ENCODE measurements around the gene IFT20.

IFT20 gene

DNA sequence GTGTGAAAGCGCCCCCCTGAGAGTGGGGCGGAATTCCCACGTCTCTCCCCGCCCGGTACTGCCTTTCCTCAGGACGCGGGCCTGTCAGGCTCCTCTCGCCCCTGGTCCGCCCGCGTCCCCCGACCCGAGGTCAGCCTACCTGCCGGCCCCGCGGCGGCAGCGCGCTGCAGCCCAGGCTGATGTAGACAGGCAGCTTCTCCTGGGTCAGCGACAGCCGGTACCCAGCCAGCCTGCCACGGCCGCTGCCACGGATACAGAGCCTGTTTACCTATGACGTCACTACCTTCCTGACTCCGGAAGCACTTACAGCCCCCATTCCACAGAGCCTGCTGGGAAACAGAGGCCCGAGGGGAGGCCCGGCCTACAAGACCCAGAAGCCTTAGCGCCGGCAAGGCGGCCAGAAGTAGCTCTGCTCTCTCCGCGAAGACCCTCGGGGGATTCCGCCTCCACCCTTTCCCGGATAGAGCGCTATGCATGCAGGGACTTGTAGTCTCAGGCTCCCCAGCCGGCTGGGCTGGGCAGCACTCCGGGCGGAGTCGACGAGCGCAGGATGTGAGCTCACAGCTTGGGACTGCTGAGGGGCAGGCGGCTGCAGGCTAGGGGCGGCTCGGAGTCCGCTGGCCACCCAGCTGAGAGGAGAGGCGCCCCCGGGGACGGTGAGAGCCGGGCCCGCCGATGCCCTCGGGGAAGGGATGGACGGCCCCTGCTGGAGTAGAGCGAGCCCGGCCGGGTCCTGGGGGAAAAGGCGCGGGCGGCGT, at the start of gene IFT20, which contains the start of gene TNFAIP1:
IFT20 (minus strand) TSS at position 272 of the 758 bp plus-strand sequence. CDS start 3,487 bp downstream, outside the sequence.
TNFAIP1 (plus strand) TSS at position 561 of the 758 bp plus-strand sequence. CDS start 3,761 bp downstream, outside the sequence.
- DNase-seq, result peak; percentile 99

DNA sequence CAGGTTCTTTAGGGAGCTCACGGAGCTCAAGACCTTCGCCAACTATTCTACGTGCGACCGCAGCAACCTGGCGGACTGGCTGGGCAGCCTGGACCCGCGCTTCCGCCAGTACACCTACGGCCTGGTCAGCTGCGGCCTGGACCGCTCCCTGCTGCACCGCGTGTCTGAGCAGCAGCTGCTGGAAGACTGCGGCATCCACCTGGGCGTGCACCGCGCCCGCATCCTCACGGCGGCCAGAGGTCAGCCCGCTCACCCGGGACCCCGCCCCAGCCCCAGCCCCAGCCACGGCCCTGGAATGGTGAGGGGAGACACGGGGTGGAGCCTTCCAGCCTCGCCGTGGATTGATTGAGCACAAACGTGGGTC, 49.7 kb upstream of the IFT20 start:
- no peak for DNase-seq

GRCh38 chr17:28384281-28385036, 49.2 kb upstream of the IFT20 start:
- DNase-seq, result no peak

DNA sequence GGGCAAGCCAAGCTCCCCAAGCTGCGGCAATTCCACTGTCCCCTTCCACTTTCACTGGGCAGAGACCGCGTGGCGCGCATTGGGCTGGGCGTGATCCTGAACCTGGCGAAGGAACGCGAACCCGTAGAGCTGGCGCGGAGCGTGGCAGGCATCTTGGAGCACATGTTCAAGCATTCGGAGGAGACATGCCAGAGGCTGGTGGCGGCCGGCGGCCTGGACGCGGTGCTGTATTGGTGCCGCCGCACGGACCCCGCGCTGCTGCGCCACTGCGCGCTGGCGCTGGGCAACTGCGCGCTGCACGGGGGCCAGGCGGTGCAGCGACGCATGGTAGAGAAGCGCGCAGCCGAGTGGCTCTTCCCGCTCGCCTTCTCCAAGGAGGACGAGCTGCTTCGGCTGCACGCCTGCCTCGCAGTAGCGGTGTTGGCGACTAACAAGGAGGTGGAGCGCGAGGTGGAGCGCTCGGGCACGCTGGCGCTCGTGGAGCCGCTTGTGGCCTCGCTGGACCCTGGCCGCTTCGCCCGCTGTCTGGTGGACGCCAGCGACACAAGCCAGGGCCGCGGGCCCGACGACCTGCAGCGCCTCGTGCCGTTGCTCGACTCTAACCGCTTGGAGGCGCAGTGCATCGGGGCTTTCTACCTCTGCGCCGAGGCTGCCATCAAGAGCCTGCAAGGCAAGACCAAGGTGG, 46.0 kb upstream of the IFT20 start:
- no peak for DNase-seq

GRCh38 chr17:28379814-28380801, 44.8 kb upstream of the IFT20 start:
- no peak for DNase-seq

- no peak for DNase-seq
Measured at GRCh38 chr17:28372945-28373274, 37.6 kb upstream of the IFT20 start.

DNA sequence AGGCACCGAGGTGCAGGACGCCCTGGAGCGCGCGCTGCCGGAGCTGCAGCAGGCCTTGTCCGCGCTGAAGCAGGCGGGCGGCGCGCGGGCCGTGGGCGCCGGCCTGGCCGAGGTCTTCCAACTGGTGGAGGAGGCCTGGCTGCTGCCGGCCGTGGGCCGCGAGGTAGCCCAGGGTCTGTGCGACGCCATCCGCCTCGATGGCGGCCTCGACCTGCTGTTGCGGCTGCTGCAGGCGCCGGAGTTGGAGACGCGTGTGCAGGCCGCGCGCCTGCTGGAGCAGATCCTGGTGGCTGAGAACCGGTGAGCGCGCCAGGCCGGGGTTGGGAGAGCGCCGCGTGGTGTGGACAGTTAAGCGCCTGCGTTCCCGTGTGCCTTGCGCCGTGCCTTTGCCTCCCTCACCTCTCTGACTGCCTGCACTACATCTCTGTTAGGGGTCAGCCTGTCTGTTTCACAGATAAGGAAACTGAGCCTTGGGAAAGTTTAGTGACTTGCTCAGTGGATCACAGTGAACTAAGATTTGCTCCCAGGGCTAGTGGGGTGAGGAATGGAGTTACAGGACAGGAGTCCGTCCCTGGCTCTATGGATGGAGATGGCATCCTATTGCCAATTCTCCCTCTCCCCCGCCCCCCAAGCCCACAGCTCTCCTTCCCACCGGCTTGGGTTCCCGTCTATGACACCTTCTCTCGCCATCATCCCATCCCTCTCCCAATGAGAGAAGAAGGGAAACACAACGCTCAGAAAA, 37.1 kb upstream of the IFT20 start:
- no peak for DNase-seq

DNA sequence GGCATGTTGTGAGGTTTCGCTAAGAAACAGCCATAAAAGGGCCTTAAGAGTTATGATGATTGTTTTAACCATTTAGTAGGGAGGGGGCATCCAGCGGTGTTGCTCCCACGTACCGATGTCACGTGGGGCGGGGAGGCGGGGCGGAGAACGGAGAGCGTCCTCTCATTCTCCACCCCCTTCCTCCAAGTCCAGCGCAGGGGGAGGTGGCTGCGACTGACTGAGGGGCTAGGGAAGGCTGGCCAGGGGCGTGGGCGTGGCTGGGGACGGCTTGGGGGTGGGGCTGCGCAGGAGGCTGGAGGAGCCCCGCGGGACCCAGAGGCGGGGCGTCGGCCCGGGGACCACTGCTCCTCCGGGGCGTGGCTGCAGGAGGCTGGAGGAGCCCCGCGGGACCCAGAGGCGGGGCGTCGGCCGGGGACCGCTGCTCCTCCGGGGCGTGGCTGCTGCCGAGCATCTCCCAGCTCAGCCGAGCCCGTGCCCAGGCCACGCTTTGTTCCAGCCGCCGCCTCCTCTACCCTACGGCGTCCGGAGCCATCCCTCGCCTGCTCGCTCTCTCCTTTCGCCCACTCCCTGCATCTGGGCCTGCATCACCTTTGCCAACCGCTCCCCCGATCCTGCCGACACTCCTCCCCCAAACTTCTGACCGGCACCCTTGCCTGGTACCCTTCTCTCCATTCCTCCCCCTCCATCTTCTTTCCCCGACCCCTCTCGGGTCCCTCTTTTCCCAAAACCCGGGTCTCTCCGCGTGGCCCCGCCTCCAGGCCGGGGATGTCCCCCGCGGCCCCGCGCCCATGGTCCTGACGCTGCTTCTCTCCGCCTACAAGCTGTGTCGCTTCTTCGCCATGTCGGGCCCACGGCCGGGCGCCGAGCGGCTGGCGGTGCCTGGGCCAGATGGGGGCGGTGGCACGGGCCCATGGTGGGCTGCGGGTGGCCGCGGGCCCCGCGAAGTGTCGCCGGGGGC, 36.3 kb upstream of the IFT20 start, which contains the start of gene SARM1:
SARM1 (plus strand) TSS at position 450 of the 958 bp plus-strand sequence; CDS start at position 789, 339 bp downstream.
- peak; percentile 88 for DNase-seq

GRCh38 chr17:28370744-28371103, 35.5 kb upstream of the IFT20 start:
- DNase-seq, result no peak

GRCh38 chr17:28370035-28370743, 34.9 kb upstream of the IFT20 start, which contains the start of gene VTN:
Gene VTN (minus strand): TSS chr17:28370307. CDS start chr17:28370203, 104 bp downstream.
- no peak for DNase-seq

- no peak for DNase-seq
Measured at GRCh38 chr17:28369684-28370034, 34.4 kb upstream of the IFT20 start.

DNA sequence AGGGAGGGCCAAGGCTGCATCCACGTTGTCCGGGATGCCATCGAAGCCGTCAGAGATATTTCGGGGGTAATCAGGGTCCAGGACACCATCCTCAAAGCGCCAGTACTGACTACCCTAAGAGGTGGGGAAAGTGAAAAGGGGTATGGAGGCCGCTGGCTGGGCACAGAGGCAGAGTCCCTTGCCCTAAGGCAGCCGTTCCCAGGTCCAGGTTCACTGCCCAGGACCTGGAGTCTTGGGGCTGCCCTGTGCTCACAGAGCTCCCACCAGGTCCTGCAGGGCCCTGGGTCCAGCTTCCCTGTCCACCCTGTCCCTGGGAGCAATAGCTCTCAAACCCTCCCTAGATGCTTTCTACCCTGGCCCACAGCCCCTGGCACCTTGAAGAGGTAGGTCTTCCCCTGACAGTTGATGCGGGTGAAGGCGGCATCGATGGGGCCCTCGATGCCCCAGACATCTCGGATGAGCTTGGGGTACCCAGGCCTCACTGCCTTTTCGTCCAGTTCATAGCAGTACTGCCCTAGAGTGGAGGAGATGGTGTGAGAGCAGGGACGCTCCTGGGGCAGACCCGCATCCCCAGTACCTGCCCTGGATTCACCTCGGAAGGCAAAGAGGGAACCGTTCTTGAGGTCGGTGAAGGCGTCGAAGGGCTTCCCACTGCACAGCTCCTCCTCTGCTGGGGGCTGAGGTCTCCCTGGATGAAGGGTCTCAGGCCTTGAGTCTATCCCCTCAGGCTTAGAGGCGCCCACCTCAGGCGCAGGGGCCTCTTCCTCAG, 33.8 kb upstream of the IFT20 start:
- no peak for DNase-seq

DNA sequence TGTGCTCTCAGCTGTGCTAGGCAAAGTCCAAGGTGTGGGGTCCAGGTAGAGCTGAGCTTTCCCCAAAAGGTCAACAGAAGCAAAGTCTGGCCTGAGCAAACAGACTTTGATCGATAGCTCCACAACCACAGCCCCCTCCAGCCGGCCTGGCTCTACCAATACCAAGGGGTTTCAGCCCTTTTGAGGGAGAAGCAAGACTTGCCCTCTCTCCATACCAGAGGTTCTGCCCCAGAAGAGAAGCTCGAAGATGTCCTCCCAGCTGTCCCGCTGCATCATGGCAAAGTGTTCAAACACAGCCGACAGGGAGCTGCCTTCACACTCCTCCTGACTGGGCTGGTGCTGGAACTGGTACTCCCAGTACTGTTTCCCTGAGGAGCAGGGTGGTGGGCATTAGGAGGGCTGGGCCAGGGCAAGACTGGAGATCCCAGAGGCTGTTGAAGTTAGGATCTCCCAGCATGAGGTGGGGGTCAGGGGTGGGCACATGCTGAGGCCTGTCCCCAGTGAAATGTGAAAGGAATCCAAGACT, 33.1 kb upstream of the IFT20 start:
- DNase-seq, result no peak

DNA sequence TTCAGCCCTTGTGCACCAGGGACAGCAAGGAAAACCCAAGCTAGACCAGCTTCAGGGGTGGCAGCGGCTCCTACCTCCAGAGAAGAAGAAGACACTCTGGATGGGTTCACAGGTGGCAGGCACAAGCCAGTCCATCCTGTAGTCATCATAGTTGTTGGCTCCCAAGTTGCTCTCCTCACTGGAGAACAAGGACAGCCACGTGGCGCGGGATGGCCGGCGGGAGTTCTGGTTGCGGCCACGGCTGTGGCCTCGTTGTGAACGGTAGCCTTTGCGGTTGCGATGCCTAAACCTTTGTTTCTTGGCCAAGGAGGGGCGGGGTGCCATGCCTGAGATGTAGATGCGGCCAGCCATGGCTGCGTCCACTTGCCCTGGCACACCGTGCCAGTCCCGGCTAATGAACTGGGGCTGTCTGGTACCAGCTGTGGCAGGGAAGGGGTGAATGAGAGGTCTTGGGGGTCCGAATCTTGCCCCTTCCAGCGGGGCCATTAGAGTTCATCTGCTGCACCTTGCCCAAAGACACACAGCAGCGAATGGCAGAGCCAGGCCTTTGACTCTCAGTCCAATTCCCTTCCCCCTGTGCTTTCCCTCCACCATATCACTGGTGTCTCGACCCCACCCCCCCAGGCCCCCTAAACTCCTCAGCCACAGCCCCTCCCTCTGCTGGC, 32.5 kb upstream of the IFT20 start:
- DNase-seq, result no peak

GRCh38 chr17:28366605-28367004, 31.3 kb upstream of the IFT20 start:
- DNase-seq, result no peak

- DNase-seq, result no peak
Measured at GRCh38 chr17:28365487-28365886, 30.2 kb upstream of the IFT20 start.

GRCh38 chr17:28364665-28365363, 29.5 kb upstream of the IFT20 start, which contains the start of gene SEBOX:
Gene SEBOX (minus strand): TSS chr17:28365199. CDS start chr17:28365151, 48 bp downstream.
- no peak for DNase-seq

Data from NCI-H1092 (cell line).